GM12872 (cell line): Measurements from ENCODE around the gene SRXN1.

ENCODE experiments used
- CTCF ChIP-seq: IDR thresholded peaks from 3 replicates; pipeline ENCODE4 v1.5.1; 2011; ENCODE audit warnings: low read depth, mild to moderate bottlenecking, low read length, moderate library complexity; ENCODE audit not compliant: insufficient read depth

Gene SRXN1

DNA sequence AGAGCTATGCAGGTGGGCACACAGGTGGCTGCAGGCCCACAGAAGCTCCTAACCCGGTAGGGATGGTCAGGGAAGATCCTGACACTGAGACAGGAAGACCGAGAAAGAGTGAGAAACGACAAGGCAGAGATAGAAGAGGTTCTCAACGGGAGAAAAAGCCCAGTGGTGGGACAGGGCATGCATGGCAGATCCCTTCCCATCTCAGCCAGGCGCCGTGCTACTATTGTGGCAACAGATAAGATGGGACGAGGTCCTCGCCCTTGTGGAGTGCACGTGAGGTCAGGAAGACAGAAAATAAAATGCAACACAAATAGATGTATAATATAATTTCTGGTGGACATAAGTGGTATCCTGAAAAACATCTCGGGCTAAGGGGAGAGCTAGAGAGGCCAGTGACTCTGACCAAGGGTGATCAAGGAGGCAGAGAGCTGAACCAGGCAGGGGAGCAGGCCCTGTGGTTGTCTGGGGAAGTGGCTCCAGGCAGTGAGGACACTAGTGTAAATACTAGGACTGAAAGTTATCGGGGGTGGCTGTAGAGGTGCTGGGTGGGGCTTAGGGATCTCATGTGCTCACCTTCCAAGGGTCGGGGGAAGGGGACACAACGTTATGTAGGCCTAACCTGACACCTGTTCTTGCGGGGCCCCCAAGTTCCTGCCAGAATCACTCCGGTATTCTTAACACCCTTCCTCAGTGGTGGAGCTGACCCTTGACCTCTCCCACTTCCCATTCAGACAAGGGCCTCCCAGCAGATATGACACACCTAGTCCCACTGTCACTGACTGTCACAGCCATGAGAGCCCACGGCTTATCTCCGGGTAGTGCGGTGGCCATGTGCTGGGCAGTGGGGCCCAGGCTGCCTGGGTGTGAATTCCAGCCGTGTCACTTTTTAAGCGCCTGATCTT lies 1.0 kb downstream of the SRXN1 start:
- no peak for TF ChIP-seq CTCF

- TF ChIP-seq CTCF: peak; percentile 34; the same call in 2 of the 3 replicates
These were observed 2.0 kb downstream of the SRXN1 start for GRCh38 chr20:650954-651353.

DNA sequence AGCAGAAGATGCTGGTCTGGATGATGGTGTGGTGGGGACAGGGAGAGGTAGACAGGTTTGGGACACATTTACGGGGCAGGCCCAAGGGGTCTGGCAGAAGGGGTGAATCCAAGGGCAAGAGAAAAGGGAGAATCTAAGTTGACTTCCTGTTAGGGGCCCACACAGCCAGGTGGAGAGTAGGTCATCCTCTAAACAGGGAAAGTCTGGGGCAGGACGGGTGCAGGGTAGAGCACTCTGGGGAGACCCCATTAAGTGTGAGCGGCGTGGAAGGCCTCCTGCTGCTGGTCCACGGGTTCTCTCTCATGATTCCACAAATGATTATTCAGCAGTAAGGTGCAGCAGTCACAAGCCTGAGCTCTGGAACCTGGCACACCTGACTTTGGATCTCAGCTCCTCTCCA lies 2.7 kb downstream of the SRXN1 start:
- TF ChIP-seq CTCF: no peak

- no peak for TF ChIP-seq CTCF
These were observed 5.5 kb downstream of the SRXN1 start for GRCh38 chr20:647479-648019.

DNA sequence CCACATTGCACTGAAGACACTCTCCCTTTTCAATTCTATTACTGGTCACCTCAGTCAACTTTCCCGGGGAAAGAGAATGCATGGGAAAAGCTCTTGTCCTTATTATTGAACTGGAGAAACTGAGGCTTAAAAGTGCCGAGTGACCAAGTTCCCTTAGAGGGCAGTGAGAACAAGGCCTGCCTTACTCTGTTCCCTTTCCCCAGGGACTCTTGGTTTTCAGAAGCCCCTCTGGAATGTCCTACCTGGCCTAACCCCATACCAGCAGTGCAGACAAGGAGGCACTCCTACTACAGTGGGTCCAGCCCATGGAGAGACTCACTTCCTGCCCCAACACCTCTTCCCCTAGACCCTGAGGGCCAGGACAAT lies 6.1 kb downstream of the SRXN1 start:
- TF ChIP-seq CTCF: no peak

DNA sequence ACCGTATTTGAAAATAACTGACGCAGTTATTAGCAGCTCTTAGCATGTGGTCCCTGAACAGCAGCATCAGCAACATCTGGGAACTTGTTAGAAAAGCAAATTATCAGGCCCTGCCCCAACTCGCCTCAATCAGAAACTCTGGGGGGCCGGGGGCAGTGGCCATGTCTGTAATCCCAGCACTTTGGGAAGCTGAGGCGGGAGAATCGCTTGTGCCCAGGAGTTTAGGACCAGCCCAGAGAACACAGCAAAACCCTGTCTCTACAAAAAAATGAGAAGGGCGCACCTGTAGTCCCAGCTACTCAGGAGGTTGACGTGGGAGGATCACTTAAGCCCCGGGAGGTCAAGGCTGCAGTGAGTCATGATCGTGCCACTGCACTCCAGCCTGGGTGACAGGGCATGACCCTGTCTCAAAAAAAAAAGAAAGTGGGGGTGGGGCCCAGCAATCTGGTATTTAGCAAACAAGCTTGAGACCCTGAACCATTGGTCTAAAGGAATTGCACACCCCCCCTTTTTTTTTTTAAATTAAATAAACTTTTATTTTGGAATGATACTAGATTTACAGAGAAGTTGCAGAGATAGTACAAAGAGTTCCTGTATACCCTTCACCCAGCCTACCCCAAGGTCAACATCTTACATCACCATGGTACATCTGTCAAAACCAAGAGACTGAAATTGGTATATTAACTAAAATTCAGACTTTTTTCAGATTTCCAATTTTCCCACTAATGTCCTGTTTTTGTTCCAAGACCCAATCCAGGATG lies 6.7 kb downstream of the SRXN1 start:
- TF ChIP-seq CTCF: no peak

DNA sequence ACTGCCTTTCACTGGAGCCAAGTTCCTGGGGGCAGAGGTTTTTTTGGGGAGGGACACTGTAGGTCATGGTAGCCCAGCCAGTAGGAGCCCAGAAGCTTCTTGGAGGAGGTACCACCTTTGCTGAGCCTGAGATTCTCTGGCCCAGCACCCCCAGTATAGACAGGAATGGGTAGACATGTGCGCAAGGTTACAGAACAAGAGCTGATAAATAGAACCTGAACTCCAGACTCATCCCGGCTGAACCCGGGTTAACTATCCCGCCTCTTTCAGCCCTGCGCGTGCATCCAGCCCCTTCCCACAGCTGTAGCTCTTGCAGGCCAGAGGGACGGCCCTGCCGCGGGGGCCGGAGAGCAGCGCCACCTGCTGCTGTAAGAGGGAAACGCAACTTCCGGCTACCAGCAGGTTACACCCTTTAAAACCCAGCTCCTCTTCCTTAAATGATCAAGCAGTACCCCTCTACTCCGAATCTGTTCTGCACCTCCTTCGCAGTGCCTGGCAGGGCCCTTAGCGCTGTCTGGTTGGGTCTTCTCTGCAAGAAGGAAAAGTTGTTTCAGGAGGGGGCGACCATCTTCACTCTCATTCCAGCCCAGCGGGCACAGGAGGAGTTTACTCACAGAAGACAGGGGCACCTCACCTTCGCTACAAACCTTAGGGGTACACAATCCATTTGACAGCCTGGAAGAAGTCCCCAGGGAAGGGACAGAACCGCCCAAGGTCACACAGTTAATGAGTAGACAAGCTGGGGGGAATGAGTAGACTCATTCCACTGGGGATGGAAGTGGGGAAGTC lies 7.5 kb downstream of the SRXN1 start:
- peak; percentile 99 for TF ChIP-seq CTCF
